ENCODE measurements around the gene ZNF236. TPM values are rescaled to one million over a fixed set of nuclear protein-coding genes. Genes with fewer than 3 reads are reported as not detected.

The ZNF236 gene
- total RNA-seq, 2 experiments from 2014 or later, result 6.6 to 16.1 TPM

- intact Hi-C loops (cut with micrococcal nuclease; ENCODE audit: unreplicated experiment), result no loop called here
- TF ChIP-seq EZH2phosphoT487 (IDR thresholded peaks at IDR 0.05; ENCODE audit: borderline replicate concordance, low read depth, low read length) (no peak), CTCF (conservative IDR thresholded peaks at IDR 0.05; ENCODE audit: low read length) (no peak)
- H3K4me2 ChIP-seq (ENCODE audit: low read length), result no peak overlapping the region
- no peak overlapping the region for H2AFZ ChIP-seq (ENCODE audit: low read length)
- H3K9me2 ChIP-seq (ENCODE audit: insufficient read depth, low read length), result no peaks in the 10 kb centered on the region
- H4K20me1 ChIP-seq (ENCODE audit: insufficient read depth, low read length), result no peaks in the 10 kb centered on the region
- POLR2A ChIA-PET, result no interaction called here
- no peaks in the 10 kb centered on the region for H3K4me1 ChIP-seq (ENCODE audit: insufficient read depth, low read length, poor library complexity, severe bottlenecking)
- BruUV-seq (replicated peaks), result no TSS peak
- CTCF ChIA-PET (ENCODE audit: unreplicated experiment), result no interaction called here
- DNase-seq (ENCODE audit: low spot score), result no peak
- no peak overlapping the region for H3K4me3 ChIP-seq (ENCODE audit: low read depth, low read length, poor library complexity, severe bottlenecking)
- H3K36me3 ChIP-seq (ENCODE audit: insufficient read depth, low read length), result peaks cover 4% of the 10 kb centered on the region; the same call in 1 of the 2 replicates
- H3K27ac ChIP-seq (ENCODE audit: low read depth, low read length, poor library complexity, severe bottlenecking), result no peak overlapping the region
- no peaks in the 10 kb centered on the region for H3K79me2 ChIP-seq (ENCODE audit: insufficient read depth, low read depth, low read length)
- H3K9me3 ChIP-seq (ENCODE audit: low read length), result no peaks in the 10 kb centered on the region
These were observed 134.3 kb downstream of the ZNF236 start for GRCh38 chr18:76956648-76957047.

GRCh38 chr18:76957384-76958355 is 135.3 kb downstream of the ZNF236 start:
- no peak overlapping the region for H2AFZ ChIP-seq (ENCODE audit: low read length)
- H3K9me2 ChIP-seq (ENCODE audit: insufficient read depth, low read length), result no peaks in the 10 kb centered on the region
- no peak for TF ChIP-seq CTCF (conservative IDR thresholded peaks at IDR 0.05; ENCODE audit: low read length)
- no peak for DNase-seq (ENCODE audit: low spot score)
- no peaks in the 10 kb centered on the region for H3K9me3 ChIP-seq (ENCODE audit: low read length)
- H3K4me2 ChIP-seq (ENCODE audit: low read length), result no peak overlapping the region
- CTCF ChIA-PET (ENCODE audit: unreplicated experiment), result no interaction called here
- POLR2A ChIA-PET, result no interaction called here
- H3K4me1 ChIP-seq (ENCODE audit: insufficient read depth, low read length, poor library complexity, severe bottlenecking), result no peaks in the 10 kb centered on the region
- intact Hi-C loops (cut with micrococcal nuclease; ENCODE audit: unreplicated experiment), result no loop called here
- H4K20me1 ChIP-seq (ENCODE audit: insufficient read depth, low read length), result no peaks in the 10 kb centered on the region
- BruUV-seq (replicated peaks), result no TSS peak
- peaks cover 11% of the 10 kb centered on the region; the same call in 1 of the 2 replicates for H3K36me3 ChIP-seq (ENCODE audit: insufficient read depth, low read length)
- no peak overlapping the region for H3K4me3 ChIP-seq (ENCODE audit: low read depth, low read length, poor library complexity, severe bottlenecking)
- no peak overlapping the region for H3K27ac ChIP-seq (ENCODE audit: low read depth, low read length, poor library complexity, severe bottlenecking)
- no peaks in the 10 kb centered on the region for H3K79me2 ChIP-seq (ENCODE audit: insufficient read depth, low read depth, low read length)
